Measurements from ENCODE around the gene ORC3. TPM values are rescaled to one million over a fixed set of nuclear protein-coding genes. Genes with fewer than 3 reads are reported as not detected.
"Not testable (repeated sequence)": the region's sequence is repeated elsewhere in the genome, so short reads cannot be mapped to it uniquely, and the experiment has no call there.

The ORC3 gene
- total RNA-seq, 3 donors from 2014 or later = 15.9 to 17.3 (median 16.1) TPM

- no peak for TF ChIP-seq CTCF (IDR thresholded peaks at IDR 0.05)
- Histone ChIP-seq H3K36me3 (ENCODE audit: low read depth) (no peaks in the 10 kb centered on the region), H3K4me1 (ENCODE audit: low read depth) (no peaks in the 10 kb centered on the region), H3K4me3 (no peak overlapping the region), H3K9me3 (no peaks in the 10 kb centered on the region)
- ATAC-seq = no peak
- intact Hi-C loops (cut with DNase I, micrococcal nuclease) = no loop called here
- DNase-seq = no peak
Observed at GRCh38 chr6:87600576-87600975, 10.6 kb downstream of the ORC3 start.

- Histone ChIP-seq H3K4me3 (no peak overlapping the region), H3K4me1 (ENCODE audit: low read depth) (no peaks in the 10 kb centered on the region), H3K36me3 (ENCODE audit: low read depth) (no peaks in the 10 kb centered on the region), H3K9me3 (no peaks in the 10 kb centered on the region)
- intact Hi-C loops (cut with DNase I, micrococcal nuclease) = no loop called here
- ATAC-seq (no peak), DNase-seq (no peak)
- no peak for TF ChIP-seq CTCF (IDR thresholded peaks at IDR 0.05)
Observed at GRCh38 chr6:87606199-87606598, 16.3 kb downstream of the ORC3 start.

- ATAC-seq (no peak), DNase-seq (no peak)
- intact Hi-C loops (cut with DNase I, micrococcal nuclease) = no loop called here
- Histone ChIP-seq H3K4me3 (no peak overlapping the region), H3K9me3 (no peaks in the 10 kb centered on the region), H3K36me3 (ENCODE audit: low read depth) (no peaks in the 10 kb centered on the region), H3K4me1 (ENCODE audit: low read depth) (no peaks in the 10 kb centered on the region)
- TF ChIP-seq CTCF (IDR thresholded peaks at IDR 0.05) = no peak
Observed at GRCh38 chr6:87608802-87609201, 18.9 kb downstream of the ORC3 start.

- not testable (repeated sequence) for DNase-seq; H3K36me3 ChIP-seq (ENCODE audit: low read depth); ATAC-seq
Observed at GRCh38 chr6:87613018-87613417, 23.1 kb downstream of the ORC3 start.

GRCh38 chr6:87617405-87617804 is 27.5 kb downstream of the ORC3 start:
- no peaks in the 10 kb centered on the region for H3K36me3 ChIP-seq (ENCODE audit: low read depth)
- DNase-seq = no peak

More at GRCh38 chr6:87613018-87613417, 23.1 kb downstream of the ORC3 start:
- H3K9me3 ChIP-seq; H3K4me1 ChIP-seq (ENCODE audit: low read depth); H3K4me3 ChIP-seq; intact Hi-C loops (cut with DNase I, micrococcal nuclease): not testable (repeated sequence)

GRCh38 chr6:87618531-87618930 is 28.6 kb downstream of the ORC3 start:
- DNase-seq (no peak), ATAC-seq (no peak)
- H3K4me1 ChIP-seq (ENCODE audit: low read depth) = no peaks in the 10 kb centered on the region
- no peaks in the 10 kb centered on the region for H3K9me3 ChIP-seq
- no peaks in the 10 kb centered on the region for H3K36me3 ChIP-seq (ENCODE audit: low read depth)
- intact Hi-C loops (cut with DNase I, micrococcal nuclease) = no loop called here
- no peak overlapping the region for H3K4me3 ChIP-seq
- no peak for TF ChIP-seq CTCF (IDR thresholded peaks at IDR 0.05)

More at GRCh38 chr6:87617405-87617804, 27.5 kb downstream of the ORC3 start:
- TF ChIP-seq CTCF (IDR thresholded peaks at IDR 0.05) = no peak
- H3K4me3 ChIP-seq = no peak overlapping the region
- intact Hi-C loops (cut with DNase I, micrococcal nuclease) = no loop called here
- H3K4me1 ChIP-seq (ENCODE audit: low read depth) = no peaks in the 10 kb centered on the region
- H3K9me3 ChIP-seq = no peaks in the 10 kb centered on the region
- ATAC-seq = no peak

Measured in mucosa of descending colon (tissue), 3 donors.